ENCODE measurements around the gene PSMF1.

GRCh38 chr20:1118004-1118335 lies 432 bp upstream of the PSMF1 start:
- TF ChIP-seq CTCF (conservative IDR thresholded peaks at IDR 0.05 in 1 of 2, IDR thresholded peaks at IDR 0.05 in 1 of 2; ENCODE audit: low read depth in 1 of 2, low read length in 2 of 2) (no peak), EZH2 (IDR thresholded peaks at IDR 0.05; ENCODE audit: low read length, missing control alignments) (no peak)

All from fibroblast of lung (primary cell).